Measurements from ENCODE around the gene ARID1A. TPM values are rescaled to one million over a fixed set of nuclear protein-coding genes. Genes with fewer than 3 reads are reported as not detected.

ARID1A gene
- total RNA-seq, 1 experiment from 2014 or later = 55.8 TPM

- Histone ChIP-seq H3K9ac (ENCODE audit: low read length) (no peak overlapping the region), H3K27me3 (ENCODE audit: low read length) (no peaks in the 10 kb centered on the region)
- DNase-seq = no peak
Observed at GRCh38 chr1:26739329-26739914, 43.6 kb downstream of the ARID1A start.

GRCh38 chr1:26740023-26740634 lies 44.3 kb downstream of the ARID1A start:
- H3K27me3 ChIP-seq (ENCODE audit: low read length) = no peaks in the 10 kb centered on the region
- H3K9me3 ChIP-seq (ENCODE audit: low read length) = no peaks in the 10 kb centered on the region
- H3K9me2 ChIP-seq (replicated peaks; ENCODE audit: insufficient read depth, low read length) = no peaks in the 10 kb centered on the region
- peaks cover 44% of the 10 kb centered on the region for H3K36me3 ChIP-seq (ENCODE audit: insufficient read depth, low read length)
- 0 out of 2 replicates have a peak, but pooled peaks cover 3% of the 10 kb centered on the region for H4K20me1 ChIP-seq (ENCODE audit: insufficient read depth, low read depth, low read length)
- no peak for DNase-seq
- peak overlapping the region; percentile 9; the same call in 1 of the 2 replicates for H3K27ac ChIP-seq (ENCODE audit: low read length)
- no peak overlapping the region for H3K9ac ChIP-seq (ENCODE audit: low read length)
- no peak overlapping the region for H3K4me2 ChIP-seq (ENCODE audit: low read depth, low read length, poor library complexity, severe bottlenecking)
- H3K4me3 ChIP-seq (ENCODE audit: low read length) = no peak overlapping the region
- H3K79me2 ChIP-seq (ENCODE audit: low read length) = peaks cover 70% of the 10 kb centered on the region
- peaks cover 60% of the 10 kb centered on the region for H3K4me1 ChIP-seq (ENCODE audit: low read length)
- H2AFZ ChIP-seq (ENCODE audit: low read length) = no peak overlapping the region

More at GRCh38 chr1:26739329-26739914, 43.6 kb downstream of the ARID1A start:
- 0 out of 2 replicates have a peak, but pooled peaks cover 6% of the 10 kb centered on the region for H4K20me1 ChIP-seq (ENCODE audit: insufficient read depth, low read depth, low read length)
- H2AFZ ChIP-seq (ENCODE audit: low read length) = no peak overlapping the region
- no peaks in the 10 kb centered on the region for H3K9me2 ChIP-seq (replicated peaks; ENCODE audit: insufficient read depth, low read length)
- H3K9me3 ChIP-seq (ENCODE audit: low read length) = no peaks in the 10 kb centered on the region
- no peak overlapping the region for H3K4me3 ChIP-seq (ENCODE audit: low read length)
- peak overlapping the region; percentile 9; the same call in 1 of the 2 replicates for H3K27ac ChIP-seq (ENCODE audit: low read length)
- peaks cover 40% of the 10 kb centered on the region for H3K36me3 ChIP-seq (ENCODE audit: insufficient read depth, low read length)
- peaks cover 67% of the 10 kb centered on the region for H3K79me2 ChIP-seq (ENCODE audit: low read length)
- H3K4me2 ChIP-seq (ENCODE audit: low read depth, low read length, poor library complexity, severe bottlenecking) = no peak overlapping the region
- H3K4me1 ChIP-seq (ENCODE audit: low read length) = peaks cover 55% of the 10 kb centered on the region

GRCh38 chr1:26740952-26741351 lies 45.1 kb downstream of the ARID1A start:
- peaks cover 73% of the 10 kb centered on the region for H3K79me2 ChIP-seq (ENCODE audit: low read length)
- peaks cover 60% of the 10 kb centered on the region for H3K4me1 ChIP-seq (ENCODE audit: low read length)
- 0 out of 2 replicates have a peak overlapping the region, but pooled peaks have one; percentile 9 for H3K27ac ChIP-seq (ENCODE audit: low read length)
- peak overlapping the region; percentile 11 for H3K4me2 ChIP-seq (ENCODE audit: low read depth, low read length, poor library complexity, severe bottlenecking)
- H2AFZ ChIP-seq (ENCODE audit: low read length) = no peak overlapping the region
- peaks cover 44% of the 10 kb centered on the region for H3K36me3 ChIP-seq (ENCODE audit: insufficient read depth, low read length)
- H3K27me3 ChIP-seq (ENCODE audit: low read length) = no peaks in the 10 kb centered on the region
- no peak overlapping the region for H3K4me3 ChIP-seq (ENCODE audit: low read length)
- no peak overlapping the region for H3K9ac ChIP-seq (ENCODE audit: low read length)
- no peak for DNase-seq
- H3K9me2 ChIP-seq (replicated peaks; ENCODE audit: insufficient read depth, low read length) = no peaks in the 10 kb centered on the region
- H3K9me3 ChIP-seq (ENCODE audit: low read length) = no peaks in the 10 kb centered on the region
- 0 out of 2 replicates have a peak, but pooled peaks cover 3% of the 10 kb centered on the region for H4K20me1 ChIP-seq (ENCODE audit: insufficient read depth, low read depth, low read length)

- Histone ChIP-seq H3K4me1 (ENCODE audit: low read length) (peaks cover 60% of the 10 kb centered on the region), H3K9me2 (replicated peaks; ENCODE audit: insufficient read depth, low read length) (no peaks in the 10 kb centered on the region), H3K4me3 (ENCODE audit: low read length) (peak overlapping the region; percentile 34; the same call in 1 of the 2 replicates), H3K9me3 (ENCODE audit: low read length) (no peaks in the 10 kb centered on the region), H3K27me3 (ENCODE audit: low read length) (no peaks in the 10 kb centered on the region), H3K9ac (ENCODE audit: low read length) (peak overlapping the region; percentile 55), H3K79me2 (ENCODE audit: low read length) (peaks cover 89% of the 10 kb centered on the region), H4K20me1 (ENCODE audit: insufficient read depth, low read depth, low read length) (no peaks in the 10 kb centered on the region), H3K4me2 (ENCODE audit: low read depth, low read length, poor library complexity, severe bottlenecking) (peak overlapping the region; percentile 63), H3K27ac (ENCODE audit: low read length) (peak overlapping the region; percentile 92), H3K36me3 (ENCODE audit: insufficient read depth, low read length) (peaks cover 50% of the 10 kb centered on the region), H2AFZ (ENCODE audit: low read length) (no peak overlapping the region)
- DNase-seq = peak; percentile 57
Observed at GRCh38 chr1:26743426-26744059, 47.7 kb downstream of the ARID1A start.

- Histone ChIP-seq H3K4me1 (ENCODE audit: low read length) (peaks cover 56% of the 10 kb centered on the region), H3K9me3 (ENCODE audit: low read length) (no peaks in the 10 kb centered on the region), H3K9ac (ENCODE audit: low read length) (peak overlapping the region; percentile 55), H3K79me2 (ENCODE audit: low read length) (peaks cover 89% of the 10 kb centered on the region), H3K36me3 (ENCODE audit: insufficient read depth, low read length) (peaks cover 50% of the 10 kb centered on the region), H3K4me3 (ENCODE audit: low read length) (peak overlapping the region; percentile 34; the same call in 1 of the 2 replicates), H3K9me2 (replicated peaks; ENCODE audit: insufficient read depth, low read length) (no peaks in the 10 kb centered on the region), H3K4me2 (ENCODE audit: low read depth, low read length, poor library complexity, severe bottlenecking) (peak overlapping the region; percentile 63), H3K27ac (ENCODE audit: low read length) (peak overlapping the region; percentile 92), H4K20me1 (ENCODE audit: insufficient read depth, low read depth, low read length) (no peaks in the 10 kb centered on the region), H3K27me3 (ENCODE audit: low read length) (no peaks in the 10 kb centered on the region), H2AFZ (ENCODE audit: low read length) (no peak overlapping the region)
- DNase-seq = peak; percentile 95
Observed at GRCh38 chr1:26744075-26744959, 48.5 kb downstream of the ARID1A start.

- Histone ChIP-seq H3K27me3 (ENCODE audit: low read length) (no peaks in the 10 kb centered on the region), H3K4me1 (ENCODE audit: low read length) (peaks cover 48% of the 10 kb centered on the region), H2AFZ (ENCODE audit: low read length) (no peak overlapping the region), H3K4me3 (ENCODE audit: low read length) (no peak overlapping the region), H3K27ac (ENCODE audit: low read length) (peak overlapping the region; percentile 92), H3K4me2 (ENCODE audit: low read depth, low read length, poor library complexity, severe bottlenecking) (no peak overlapping the region), H3K9ac (ENCODE audit: low read length) (no peak overlapping the region), H3K36me3 (ENCODE audit: insufficient read depth, low read length) (peaks cover 50% of the 10 kb centered on the region), H4K20me1 (ENCODE audit: insufficient read depth, low read depth, low read length) (no peaks in the 10 kb centered on the region; the same call in 1 of the 2 replicates), H3K79me2 (ENCODE audit: low read length) (peaks cover 89% of the 10 kb centered on the region), H3K9me3 (ENCODE audit: low read length) (no peaks in the 10 kb centered on the region), H3K9me2 (replicated peaks; ENCODE audit: insufficient read depth, low read length) (no peaks in the 10 kb centered on the region)
- DNase-seq = no peak
Observed at GRCh38 chr1:26745191-26745590, 49.4 kb downstream of the ARID1A start.

GRCh38 chr1:26747048-26747447 lies 51.2 kb downstream of the ARID1A start:
- Histone ChIP-seq H3K9me2 (replicated peaks; ENCODE audit: insufficient read depth, low read length) (no peaks in the 10 kb centered on the region), H3K36me3 (ENCODE audit: insufficient read depth, low read length) (peaks cover 43% of the 10 kb centered on the region), H3K4me3 (ENCODE audit: low read length) (no peak overlapping the region), H3K27ac (ENCODE audit: low read length) (no peak overlapping the region), H3K4me1 (ENCODE audit: low read length) (peaks cover 29% of the 10 kb centered on the region), H3K79me2 (ENCODE audit: low read length) (peaks cover 89% of the 10 kb centered on the region), H3K4me2 (ENCODE audit: low read depth, low read length, poor library complexity, severe bottlenecking) (no peak overlapping the region), H3K9me3 (ENCODE audit: low read length) (no peaks in the 10 kb centered on the region), H2AFZ (ENCODE audit: low read length) (no peak overlapping the region), H3K27me3 (ENCODE audit: low read length) (no peaks in the 10 kb centered on the region), H3K9ac (ENCODE audit: low read length) (no peak overlapping the region), H4K20me1 (ENCODE audit: insufficient read depth, low read depth, low read length) (no peaks in the 10 kb centered on the region; the same call in 1 of the 2 replicates)
- DNase-seq = no peak
